ENCODE measurements around the gene KLF2. TPM values are rescaled to one million over a fixed set of nuclear protein-coding genes. Genes with fewer than 3 reads are reported as not detected.

The KLF2 gene
- total RNA-seq = 1 to 10 TPM in 1 of 2 experiments, under 1 TPM in 1; 0.94 to 1.0 TPM

GRCh38 chr19:16324384-16325160 is at the start of gene KLF2:
Gene KLF2 (plus strand): TSS chr19:16324826. CDS start chr19:16324924, 98 bp downstream.
- H3K4me3 Mint-ChIP-seq = peak within 1 kb of the TSS; percentile 67
- DNase-seq (peak; percentile 87), ATAC-seq (peak; percentile 70)
- no peaks in the 10 kb centered on the region for H3K9me3 Mint-ChIP-seq
- H3K27ac Mint-ChIP-seq = no peak within 1 kb of the TSS
- ChIA-PET POLR2A (interaction anchor here (0.6 kb wide), 1 partner anchor 229 kb away, joined by 3 read pairs; no protein-coding TSS in a partner anchor), CTCF (interaction anchor here (0.9 to 1.3 kb wide), 2 partner anchors 17 to 58 kb away, joined by 3 to 4 read pairs; no protein-coding TSS in a partner anchor)
- intact Hi-C loops (cut with micrococcal nuclease) = no loop called here
- peaks cover 24% of the 10 kb centered on the region for H3K27me3 Mint-ChIP-seq
- no peaks in the 10 kb centered on the region for H3K36me3 Mint-ChIP-seq (ENCODE audit: low read depth)
- H3K4me1 Mint-ChIP-seq (ENCODE audit: low read depth) = peaks cover 36% of the 10 kb centered on the region
- no peak for TF ChIP-seq CTCF (IDR thresholded peaks at IDR 0.05)

GRCh38 chr19:16280306-16280705 is 44.3 kb upstream of the KLF2 start:
- no peak overlapping the region for H3K27ac Mint-ChIP-seq
- H3K9me3 Mint-ChIP-seq = no peaks in the 10 kb centered on the region
- H3K4me1 Mint-ChIP-seq (ENCODE audit: low read depth) = peaks cover 33% of the 10 kb centered on the region
- H3K36me3 Mint-ChIP-seq (ENCODE audit: low read depth) = no peaks in the 10 kb centered on the region
- no peak for TF ChIP-seq CTCF (IDR thresholded peaks at IDR 0.05)
- no peak overlapping the region for H3K4me3 Mint-ChIP-seq
- ATAC-seq = no peak
- DNase-seq = no peak
- POLR2A ChIA-PET = interaction anchor here (0.7 kb wide), 1 partner anchor 35 kb away, joined by 3 read pairs; no protein-coding TSS in a partner anchor
- CTCF ChIA-PET = interaction anchor here (1.2 to 2.5 kb wide), 2 partner anchors 9 to 103 kb away, joined by 3 to 14 read pairs; no protein-coding TSS in a partner anchor
- intact Hi-C loops (cut with micrococcal nuclease) = no loop called here
- peaks cover 9% of the 10 kb centered on the region for H3K27me3 Mint-ChIP-seq

GRCh38 chr19:16281743-16282142 is 42.9 kb upstream of the KLF2 start:
- Mint-ChIP-seq H3K4me3 (no peak overlapping the region), H3K27me3 (peaks cover 7% of the 10 kb centered on the region), H3K36me3 (ENCODE audit: low read depth) (no peaks in the 10 kb centered on the region), H3K27ac (no peak overlapping the region), H3K4me1 (ENCODE audit: low read depth) (peaks cover 35% of the 10 kb centered on the region), H3K9me3 (no peaks in the 10 kb centered on the region)
- TF ChIP-seq CTCF (IDR thresholded peaks at IDR 0.05) = no peak
- CTCF ChIA-PET = interaction anchor here (1.0 to 2.5 kb wide), 3 partner anchors 10 to 101 kb away, joined by 3 to 14 read pairs (median 4); no protein-coding TSS in a partner anchor
- intact Hi-C loops (cut with micrococcal nuclease) = no loop called here
- POLR2A ChIA-PET = interaction anchor here (1.2 to 1.3 kb wide), 2 partner anchors 12 to 47 kb away, joined by 4 to 8 read pairs; no protein-coding TSS in a partner anchor
- DNase-seq = no peak
- ATAC-seq = no peak

GRCh38 chr19:16283210-16284061 is 41.2 kb upstream of the KLF2 start:
- ChIA-PET POLR2A (interaction anchor here (0.8 to 2.1 kb wide), 6 partner anchors 14 to 89 kb away, joined by 3 to 7 read pairs (median 4); no protein-coding TSS in a partner anchor), CTCF (interaction anchor here (1.2 to 2.1 kb wide), 7 partner anchors 35 to 135 kb away, joined by 3 to 9 read pairs (median 4); no protein-coding TSS in a partner anchor)

More at GRCh38 chr19:16283210-16284061, 41.2 kb upstream of the KLF2 start:
- Mint-ChIP-seq H3K4me3 (peak overlapping the region; percentile 52), H3K4me1 (ENCODE audit: low read depth) (peaks cover 37% of the 10 kb centered on the region), H3K9me3 (no peaks in the 10 kb centered on the region), H3K36me3 (ENCODE audit: low read depth) (no peaks in the 10 kb centered on the region), H3K27ac (peak overlapping the region; percentile 72), H3K27me3 (peaks cover 12% of the 10 kb centered on the region)
- peak; percentile 91 for ATAC-seq
- intact Hi-C loops (cut with micrococcal nuclease) = no loop called here
- peak; percentile 96 for DNase-seq
- no peak for TF ChIP-seq CTCF (IDR thresholded peaks at IDR 0.05)
